ENCODE data around the gene GPR151. TPM values are rescaled to one million over a fixed set of nuclear protein-coding genes. Genes with fewer than 3 reads are reported as not detected.

Gene GPR151
- total and polyA plus RNA-seq, 2 of the 4 experiments (the other 2 are of a cell fraction) = not detected

DNA sequence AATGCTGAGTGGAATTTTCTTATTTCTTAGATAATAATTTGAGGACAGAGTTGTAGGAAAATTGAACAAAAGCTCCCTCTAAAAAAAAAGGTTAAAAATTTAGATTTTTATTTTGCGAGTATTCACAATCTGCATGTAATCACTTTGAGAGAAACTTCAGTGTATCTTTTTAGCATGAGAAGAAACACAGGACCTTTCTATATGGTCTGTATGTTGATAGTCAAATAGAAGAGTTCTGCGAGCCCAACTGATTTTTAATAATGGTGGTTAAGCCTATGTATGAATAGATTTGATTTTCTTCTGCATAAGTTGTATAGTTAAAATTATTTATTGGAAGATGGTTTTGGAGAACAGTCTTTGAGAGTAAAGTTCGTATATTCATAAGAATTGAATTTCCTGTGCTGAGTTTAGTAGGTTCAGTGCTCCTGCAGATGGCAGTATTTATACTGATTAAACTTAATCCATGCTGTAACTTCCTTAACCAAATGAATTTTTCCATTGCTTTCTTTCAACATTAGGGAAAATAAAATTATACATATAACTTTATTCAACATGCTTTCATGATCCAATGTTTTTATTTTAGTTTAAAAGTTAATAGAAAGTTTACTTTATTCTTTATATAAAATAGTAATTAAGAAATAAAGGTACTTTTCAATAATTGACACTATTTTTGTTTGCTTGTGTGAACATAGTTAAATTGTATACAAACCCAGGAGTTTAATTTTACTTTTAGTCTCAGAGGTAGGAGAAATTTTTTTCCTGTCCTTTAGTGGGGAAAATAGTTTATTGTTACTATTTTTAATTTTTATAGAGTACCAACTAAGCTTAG lies 49.3 kb downstream of the GPR151 start:
- no peaks in the 10 kb centered on the region for H3K4me1 ChIP-seq (ENCODE audit: control insufficient read depth, insufficient read depth, low read length)
- H3K36me3 ChIP-seq (ENCODE audit: control insufficient read depth, insufficient read depth, low read length) = peaks cover 28% of the 10 kb centered on the region
- H3K9me3 ChIP-seq (ENCODE audit: control insufficient read depth, insufficient read depth, low read length) = no peaks in the 10 kb centered on the region
- no peak overlapping the region for H3K14ac ChIP-seq (replicated peaks; ENCODE audit: low read depth, low read length)
- H2BK15ac ChIP-seq (ENCODE audit: low read depth, low read length) = no peak overlapping the region
- 83% methylated on average over 1 of the region's 3 CpGs; no CpG with 5 or more reads in 1 of the 2 experiments for WGBS, 2 experiments (ENCODE audit: extremely low coverage in 2 of 2, insufficient read length in 1 of 2)
- H2AK9ac ChIP-seq (replicated peaks; ENCODE audit: low read depth, low read length, poor library complexity) = no peak overlapping the region
- H4K5ac ChIP-seq (ENCODE audit: low read depth, low read length) = no peak overlapping the region
- H3K4me2 ChIP-seq (ENCODE audit: low read depth, low read length) = no peak overlapping the region
- H3K23ac ChIP-seq (ENCODE audit: low read depth, low read length) = no peak overlapping the region
- TF ChIP-seq POLR2A (IDR thresholded peaks at IDR 0.05; ENCODE audit: low read depth, low read length) (no peak), RFX5 (IDR thresholded peaks at IDR 0.05; ENCODE audit: low read depth, low read length) (no peak), NFE2L2 (IDR thresholded peaks at IDR 0.05; ENCODE audit: low read depth, low read length) (no peak), SMC3 (IDR thresholded peaks at IDR 0.05; ENCODE audit: low read depth, low read length) (no peak)
- TF ChIP-seq, protein P1, sequence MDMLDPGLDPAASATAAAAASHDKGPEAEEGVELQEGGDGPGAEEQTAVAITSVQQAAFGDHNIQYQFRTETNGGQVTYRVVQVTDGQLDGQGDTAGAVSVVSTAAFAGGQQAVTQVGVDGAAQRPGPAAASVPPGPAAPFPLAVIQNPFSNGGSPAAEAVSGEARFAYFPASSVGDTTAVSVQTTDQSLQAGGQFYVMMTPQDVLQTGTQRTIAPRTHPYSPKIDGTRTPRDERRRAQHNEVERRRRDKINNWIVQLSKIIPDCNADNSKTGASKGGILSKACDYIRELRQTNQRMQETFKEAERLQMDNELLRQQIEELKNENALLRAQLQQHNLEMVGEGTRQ (IDR thresholded peaks at IDR 0.05; ENCODE audit: low read depth, low read length) = no peak
- TF ChIP-seq, protein P2, sequence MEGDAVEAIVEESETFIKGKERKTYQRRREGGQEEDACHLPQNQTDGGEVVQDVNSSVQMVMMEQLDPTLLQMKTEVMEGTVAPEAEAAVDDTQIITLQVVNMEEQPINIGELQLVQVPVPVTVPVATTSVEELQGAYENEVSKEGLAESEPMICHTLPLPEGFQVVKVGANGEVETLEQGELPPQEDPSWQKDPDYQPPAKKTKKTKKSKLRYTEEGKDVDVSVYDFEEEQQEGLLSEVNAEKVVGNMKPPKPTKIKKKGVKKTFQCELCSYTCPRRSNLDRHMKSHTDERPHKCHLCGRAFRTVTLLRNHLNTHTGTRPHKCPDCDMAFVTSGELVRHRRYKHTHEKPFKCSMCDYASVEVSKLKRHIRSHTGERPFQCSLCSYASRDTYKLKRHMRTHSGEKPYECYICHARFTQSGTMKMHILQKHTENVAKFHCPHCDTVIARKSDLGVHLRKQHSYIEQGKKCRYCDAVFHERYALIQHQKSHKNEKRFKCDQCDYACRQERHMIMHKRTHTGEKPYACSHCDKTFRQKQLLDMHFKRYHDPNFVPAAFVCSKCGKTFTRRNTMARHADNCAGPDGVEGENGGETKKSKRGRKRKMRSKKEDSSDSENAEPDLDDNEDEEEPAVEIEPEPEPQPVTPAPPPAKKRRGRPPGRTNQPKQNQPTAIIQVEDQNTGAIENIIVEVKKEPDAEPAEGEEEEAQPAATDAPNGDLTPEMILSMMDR (conservative IDR thresholded peaks at IDR 0.05; ENCODE audit: low read depth, low read length) = peak; percentile 58
- H3K9ac ChIP-seq (ENCODE audit: low read depth, low read length) = no peak overlapping the region
- CTCF ChIA-PET = interaction anchor here (0.6 to 0.7 kb wide), 2 partner anchors 13 to 679 kb away, joined by 3 read pairs; no protein-coding TSS in a partner anchor
- DNase-seq (peak; percentile 37), ATAC-seq (ENCODE audit: low read depth) (peak; percentile 83)
- H3K9me1 ChIP-seq (ENCODE audit: insufficient read depth, low read length) = peaks cover 3% of the 10 kb centered on the region; the same call in 1 of the 2 replicates
- no peak overlapping the region for H4K91ac ChIP-seq (ENCODE audit: insufficient read depth, low read depth, low read length)
- no peak overlapping the region for H3K4me3 ChIP-seq (ENCODE audit: insufficient read depth, low read depth, low read length)
- no TSS peak for BruUV-seq (replicated peaks)
- dilution Hi-C loops (cut with HindIII; ENCODE audit: low sequenced_read_pairs, unreplicated experiment) = no loop called here
- in situ Hi-C loops (cut with MboI; ENCODE audit: low sequenced_read_pairs) = loop anchor here (25.0 kb wide), 1 partner anchor 1946 kb away; no protein-coding TSS in a partner anchor
- intact Hi-C loops (cut with micrococcal nuclease) = loop anchor here (1.0 kb wide), 2 partner anchors 62 to 500 kb away; no protein-coding TSS in a partner anchor
- H3K27ac ChIP-seq (ENCODE audit: insufficient read depth, low read length) = no peak overlapping the region
- no peak overlapping the region for H2BK20ac ChIP-seq (ENCODE audit: low read depth, low read length)
- no peak overlapping the region for H2BK5ac ChIP-seq (ENCODE audit: low read depth, low read length, poor library complexity, severe bottlenecking)
- H2BK120ac ChIP-seq (ENCODE audit: low read depth, low read length) = no peak overlapping the region
- POLR2A ChIA-PET (ENCODE audit: unreplicated experiment) = no interaction called here
- H2AK5ac ChIP-seq (ENCODE audit: low read depth, low read length) = no peak overlapping the region
- H4K8ac ChIP-seq (ENCODE audit: low read depth in 2 of 2, low read length in 2 of 2) = no peak overlapping the region
- no peak overlapping the region for H3K4ac ChIP-seq (ENCODE audit: low read depth, low read length)
- H3K79me1 ChIP-seq (ENCODE audit: low read depth in 1 of 2, low read length in 2 of 2) = peaks cover 13 to 16% of the 10 kb centered on the region in 2 experiments
- no peak overlapping the region for H2AFZ ChIP-seq (replicated peaks; ENCODE audit: low read length, poor library complexity)
- H3K18ac ChIP-seq (ENCODE audit: low read depth, low read length) = no peak overlapping the region
- H3K56ac ChIP-seq (ENCODE audit: extremely low read depth, insufficient read depth, low read length) = no peak overlapping the region
- H4K20me1 ChIP-seq (ENCODE audit: insufficient read depth, low read length) = 0 out of 2 replicates have a peak, but pooled peaks cover 6% of the 10 kb centered on the region
- H3K27me3 ChIP-seq (ENCODE audit: control insufficient read depth, insufficient read depth, low read length) = no peaks in the 10 kb centered on the region
